Right lobe of liver (tissue), 6 donors: Measurements from ENCODE around the gene POLG2. TPM values are rescaled to one million over a fixed set of nuclear protein-coding genes. Genes with fewer than 3 reads are reported as not detected.
A peak's percentile ranks its signal among the peaks of the same experiment; 100 is the strongest.

ENCODE experiments used
- ATAC-seq, 4 donors: fragments of 200-7000 bp; cut with Tn5 transposase; one replicate each; pipeline ENCODE4 v1.9.1; 2020; ENCODE audit warnings: mild to moderate bottlenecking in 4 of 4, moderate library complexity in 4 of 4
- DNase-seq, 3 donors: peaks; one replicate each; pipeline ENCODE4 v3.0.0-alpha.2; 2020
- H3K27ac ChIP-seq, 3 donors: fragments of 200-600 bp; one replicate each; pipeline ENCODE4 v1.8.0; 2022
- H3K27me3 ChIP-seq, 2 donors: fragments of 200-600 bp; one replicate each; pipeline ENCODE4 v1.8.0; 2022
- H3K36me3 ChIP-seq, 4 donors: fragments of 200-600 bp; sonication (generic) in 1 of 4; one replicate each; pipeline versions ENCODE4 v1.5.1 to v1.8.0; 2017 to 2022; ENCODE audit warnings: control low read depth in 1 of 4
- H3K4me1 ChIP-seq, 4 donors: fragments of 200-600 bp; sonication (generic) in 1 of 4; one replicate each; pipeline versions ENCODE4 v1.5.1 to v1.8.0; 2017 to 2022; ENCODE audit warnings: control low read depth in 1 of 4
- H3K4me3 ChIP-seq, 3 donors: fragments of 200-600 bp; one replicate each; pipeline ENCODE4 v1.8.0; 2022
- H3K9me3 ChIP-seq, 4 donors: fragments of 200-600 bp; sonication (generic) in 1 of 4; one replicate each; pipeline versions ENCODE4 v1.5.1 to v1.8.0; 2017 to 2022; ENCODE audit warnings: control low read depth in 1 of 4
- CTCF ChIP-seq, 4 donors: fragments of 200-600 bp in 3 of 4; fragments of 450-650 bp in 1 of 4; IDR thresholded peaks; one replicate each; pipeline versions ENCODE4 v1.5.1 to v1.8.0; 2016 to 2022; ENCODE audit warnings: antibody characterized with exemption in 4 of 4, mild to moderate bottlenecking in 2 of 4
- POLR2A ChIP-seq: fragments of 450-650 bp; IDR thresholded peaks from one replicate; pipeline ENCODE4 v1.6.1; 2017; ENCODE audit warnings: antibody characterized with exemption, mild to moderate bottlenecking
- WGBS: methylation state at CpG from one replicate; pipeline ENCODE4 v1.1.6; 2018; ENCODE audit warnings: low coverage, low lambda C conversion rate; ENCODE audit not compliant: insufficient coverage; ENCODE audit errors: missing lambda C conversion rate; 5-methylcytosine and 5-hydroxymethylcytosine counted together
- intact Hi-C, 2 donors: fragments of 100-400 bp; cut with DNase I; formaldehyde crosslinking; loops; one replicate each; pipeline versions ENCODE4 v1.11.2 to v1.14.1; 2022
- long read RNA-seq: library from polyadenylated mRNA; unstranded; transcript quantifications from one replicate; pipeline ENCODE4 v2.0.0, GENCODE V29; 2019
- total RNA-seq, 6 experiments: library from RNA; depleted of rRNA in 2 of 6; stranded (reverse); fragments of >200 nt in 2 of 6; fragmentation: NEBNext Ultra II Directional in 3 of 6; extraction: Animal tissue kit (Norgen Biotek cat#: 25700) in 3 of 6; gene quantifications; one replicate each; pipeline versions ENCODE4 v1.1.0 to v1.2.4, GENCODE V29; 2016 to 2023
- donor health status: DM: no; HTN: yes; CAD: no.
- donor health status: DM: no; HTN: no; CAD: no.
- donor health status: DM: no; HTN: no; CAD: no.
- donor health status: DM: no; HTN: yes; CAD: no.
- donor health status: DM: no; HTN: yes; CAD: no.

The POLG2 gene
- 1 to 10 TPM; 2.9 to 9.2 (median 5.5) TPM for total RNA-seq
- long read RNA-seq, partial matches to known transcripts, result 0 of 1 reads
- long read RNA-seq, other reads (novel, unspliced or antisense), result 0 of 1 reads

- WGBS, result 0% methylated on average over 26 of the region's 50 CpGs
- H3K27ac ChIP-seq, result peak within 1 kb of the TSS; percentile 39 to 68 (median 56)
- intact Hi-C loops, result no loop called here
- ATAC-seq, result peak; percentile 94 to 99 (median 97)
- no peaks in the 10 kb centered on the region for H3K9me3 ChIP-seq
- TF ChIP-seq CTCF (IDR thresholded peaks at IDR 0.05), result peak; percentile 23 to 46 (median 32)
- peak; percentile 65 for TF ChIP-seq POLR2A
- H3K27me3 ChIP-seq, result no peaks in the 10 kb centered on the region
- H3K4me1 ChIP-seq, result peaks cover 0 to 52% (median 11%) of the 10 kb centered on the region in 4 donors
- H3K4me3 ChIP-seq, result peak within 1 kb of the TSS; percentile 76 to 81 (median 81)
- H3K36me3 ChIP-seq, result peaks cover 17 to 44% (median 30%) of the 10 kb centered on the region in 4 donors
- peak; percentile 95 to 96 (median 95) for DNase-seq
These were observed at the start of gene POLG2 for GRCh38 chr17:64496786-64497564. POLG2 (minus strand) TSS chr17:64497054; CDS start chr17:64496968, 86 bp downstream.

- no peak overlapping the region for H3K27ac ChIP-seq
- DNase-seq, result no peak
- H3K4me1 ChIP-seq, result no peaks in the 10 kb centered on the region
- 89% methylated on average over 2 of the region's 2 CpGs for WGBS
- H3K36me3 ChIP-seq, result peaks cover 0 to 10% (median 3%) of the 10 kb centered on the region in 4 donors
- intact Hi-C loops, result no loop called here
- TF ChIP-seq CTCF (IDR thresholded peaks at IDR 0.05), result no peak
- no peak for TF ChIP-seq POLR2A
- no peak overlapping the region for H3K4me3 ChIP-seq
- no peak for ATAC-seq
- H3K27me3 ChIP-seq, result no peaks in the 10 kb centered on the region
- no peaks in the 10 kb centered on the region for H3K9me3 ChIP-seq
These were observed 47.9 kb upstream of the POLG2 start for GRCh38 chr17:64544742-64545141.

- intact Hi-C loops, result no loop called here
- no peak for ATAC-seq
- WGBS, result 96% methylated on average over 5 of the region's 5 CpGs
- H3K4me1 ChIP-seq, result no peaks in the 10 kb centered on the region
- peaks cover 0 to 29% (median 17%) of the 10 kb centered on the region in 4 donors for H3K36me3 ChIP-seq
- no peak for DNase-seq
- no peak overlapping the region for H3K4me3 ChIP-seq
- no peak overlapping the region for H3K27ac ChIP-seq
- no peaks in the 10 kb centered on the region for H3K9me3 ChIP-seq
- TF ChIP-seq CTCF (IDR thresholded peaks at IDR 0.05) (no peak), POLR2A (no peak)
- no peaks in the 10 kb centered on the region for H3K27me3 ChIP-seq
These were observed 43.4 kb upstream of the POLG2 start for GRCh38 chr17:64540118-64540776.

- Histone ChIP-seq H3K36me3 (peaks cover 0 to 45% (median 18%) of the 10 kb centered on the region in 4 donors), H3K27ac (no peak overlapping the region), H3K4me3 (no peak overlapping the region), H3K9me3 (no peaks in the 10 kb centered on the region), H3K27me3 (no peaks in the 10 kb centered on the region), H3K4me1 (no peaks in the 10 kb centered on the region)
- TF ChIP-seq POLR2A (no peak), CTCF (IDR thresholded peaks at IDR 0.05) (no peak)
- 95% methylated on average over 7 of the region's 7 CpGs for WGBS
- ATAC-seq, result no peak
- intact Hi-C loops, result no loop called here
- no peak for DNase-seq
These were observed 41.8 kb upstream of the POLG2 start for GRCh38 chr17:64538508-64539130.
